Fibroblast of villous mesenchyme (primary cell): ENCODE results near the gene LGALS9. TPM values are rescaled to one million over a fixed set of nuclear protein-coding genes. Genes with fewer than 3 reads are reported as not detected.

Experiments
- DNase-seq: peaks from one replicate; pipeline ENCODE4 v3.0.0-alpha.2; 2010; ENCODE audit warnings: low read depth
- H3K4me3 ChIP-seq: 2 replicates; pipeline ENCODE4 v1.5.1; 2011; ENCODE audit warnings: low read depth, mild to moderate bottlenecking, low read length
- CTCF ChIP-seq: IDR thresholded peaks from 2 replicates; pipeline ENCODE4 v1.5.1; 2012; ENCODE audit warnings: low read depth, mild to moderate bottlenecking, low read length; ENCODE audit not compliant: insufficient read depth
- total RNA-seq: library from RNA; depleted of rRNA; stranded (reverse); fragments of >200 nt; gene quantifications from 2 replicates; pipeline ENCODE4 v1.2.3, GENCODE V29; 2012

The LGALS9 gene
- total RNA-seq, 1 donor, result 1.7 TPM

DNA sequence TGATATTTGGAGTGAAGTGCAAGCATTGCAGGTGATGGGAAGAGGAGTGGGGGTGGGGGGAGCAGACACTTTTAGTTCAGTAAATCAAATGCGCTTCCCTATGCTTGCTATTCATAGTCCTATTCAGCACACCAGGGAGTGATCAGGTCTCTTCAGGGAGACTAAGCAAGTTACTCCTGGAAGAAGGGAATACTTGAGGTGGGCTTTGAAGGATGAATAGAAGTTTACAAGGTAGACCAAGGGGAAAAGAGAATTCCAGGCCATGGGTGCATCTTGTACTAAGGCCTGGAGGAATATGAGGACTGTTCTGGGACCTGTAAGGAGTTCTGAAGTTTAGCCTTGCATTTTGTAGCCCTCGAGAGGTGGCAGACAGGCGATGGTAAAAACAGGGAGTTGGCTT is 40.1 kb upstream of the LGALS9 start:
- no peak for TF ChIP-seq CTCF
- DNase-seq, result no peak
- no peak overlapping the region for H3K4me3 ChIP-seq

- no peak for TF ChIP-seq CTCF
- no peak overlapping the region for H3K4me3 ChIP-seq
- DNase-seq, result no peak
Observed at GRCh38 chr17:27591986-27592385, 39.0 kb upstream of the LGALS9 start.

DNA sequence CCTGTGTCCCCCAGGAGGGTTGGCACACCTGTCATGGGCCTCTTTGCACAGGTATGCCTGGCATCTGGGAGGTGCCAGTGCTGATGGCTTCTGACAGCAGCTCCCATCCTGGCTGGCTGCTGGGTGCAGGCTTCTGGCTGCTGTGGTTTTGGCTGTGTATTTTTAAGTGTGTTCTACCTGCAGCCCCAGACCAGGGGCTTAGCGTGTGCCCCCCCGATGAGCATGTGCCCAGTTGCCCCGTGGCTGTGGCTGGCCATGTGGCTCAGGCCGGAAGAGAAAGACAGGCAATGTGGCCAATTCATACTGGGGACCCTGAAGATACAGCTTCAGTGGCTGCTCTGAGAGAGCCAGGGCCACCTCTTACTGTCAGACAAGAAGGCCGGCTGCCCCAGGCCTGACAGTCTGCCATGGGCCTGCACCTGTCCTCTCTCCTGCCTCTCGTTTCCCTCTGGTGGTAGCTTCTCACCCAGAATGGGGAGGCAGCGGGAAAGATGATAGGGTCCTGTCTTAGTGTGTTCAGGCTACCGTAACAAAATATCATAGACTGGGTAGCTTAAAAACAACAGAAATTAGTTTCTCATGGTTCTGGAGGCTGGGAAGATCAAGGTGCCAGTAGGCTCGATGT is 37.6 kb upstream of the LGALS9 start:
- DNase-seq, result no peak
- no peak overlapping the region for H3K4me3 ChIP-seq
- no peak for TF ChIP-seq CTCF

- H3K4me3 ChIP-seq, result no peak overlapping the region
- no peak for TF ChIP-seq CTCF
- DNase-seq, result no peak
Observed at GRCh38 chr17:27593857-27594255, 37.1 kb upstream of the LGALS9 start.

- no peak for TF ChIP-seq CTCF
- no peak overlapping the region for H3K4me3 ChIP-seq
- DNase-seq, result no peak
Observed at GRCh38 chr17:27595208-27595607, 35.8 kb upstream of the LGALS9 start.

GRCh38 chr17:27596096-27596495 is 34.9 kb upstream of the LGALS9 start:
- H3K4me3 ChIP-seq, result no peak overlapping the region
- no peak for DNase-seq
- TF ChIP-seq CTCF, result no peak

DNA sequence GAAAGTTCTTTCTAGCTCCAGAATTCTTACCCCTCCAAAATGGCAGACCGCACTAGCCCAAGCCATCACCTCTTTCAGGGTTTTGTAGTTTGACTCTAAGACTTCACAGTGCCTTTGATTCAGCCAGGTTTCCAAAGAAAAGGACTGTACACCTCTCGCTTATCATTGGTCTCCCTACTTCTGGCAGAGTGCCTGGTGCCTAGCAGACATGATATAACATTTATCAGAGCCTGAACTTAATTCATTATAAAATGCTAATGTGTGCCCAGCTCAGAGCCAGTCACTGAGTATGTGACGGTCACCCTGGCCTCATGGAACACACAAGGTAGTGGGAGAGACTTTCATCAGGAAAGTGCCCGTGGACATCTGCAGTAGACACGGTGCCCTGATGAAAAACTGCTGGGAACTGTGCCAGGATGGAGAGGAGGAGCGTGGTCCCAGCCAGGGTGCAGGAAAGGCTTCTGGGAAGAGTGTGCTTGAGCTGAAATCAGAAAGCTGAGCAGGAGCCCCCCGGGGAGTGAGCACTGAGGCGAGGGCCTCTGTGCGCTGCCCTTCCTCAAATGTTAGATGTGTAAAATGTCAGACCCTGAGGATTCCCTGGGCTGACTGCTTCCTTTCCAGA is 34.3 kb upstream of the LGALS9 start:
- no peak overlapping the region for H3K4me3 ChIP-seq
- no peak for TF ChIP-seq CTCF
- no peak for DNase-seq
